ENCODE results near the gene SQOR.

GRCh38 chr15:45635763-45636292 is 999 bp downstream of the SQOR start:
- TF ChIP-seq CTCF (IDR thresholded peaks at IDR 0.05) (peak; percentile 8), EZH2 (IDR thresholded peaks at IDR 0.05; ENCODE audit: borderline replicate concordance, insufficient read depth, low read depth, low read length, poor library complexity, severe bottlenecking) (no peak)
